Activated CD4-positive, alpha-beta T cell treated with anti-CD3 and anti-CD28 coated beads, Interleukin-10, Interleukin-2, amounts not matched to agents 100 ng/mL and 50 ng/mL, durations not matched to agents 16 hours and 8 hours (primary cell): ENCODE measurements around the gene LRG1.
"Not testable (repeated sequence)": the region's sequence is repeated elsewhere in the genome, so short reads cannot be mapped to it uniquely, and the experiment has no call there.

Experiments used
- DNase-seq: peaks from one replicate; pipeline ENCODE4 v3.0.0-alpha.2; 2020

The LRG1 gene

DNA sequence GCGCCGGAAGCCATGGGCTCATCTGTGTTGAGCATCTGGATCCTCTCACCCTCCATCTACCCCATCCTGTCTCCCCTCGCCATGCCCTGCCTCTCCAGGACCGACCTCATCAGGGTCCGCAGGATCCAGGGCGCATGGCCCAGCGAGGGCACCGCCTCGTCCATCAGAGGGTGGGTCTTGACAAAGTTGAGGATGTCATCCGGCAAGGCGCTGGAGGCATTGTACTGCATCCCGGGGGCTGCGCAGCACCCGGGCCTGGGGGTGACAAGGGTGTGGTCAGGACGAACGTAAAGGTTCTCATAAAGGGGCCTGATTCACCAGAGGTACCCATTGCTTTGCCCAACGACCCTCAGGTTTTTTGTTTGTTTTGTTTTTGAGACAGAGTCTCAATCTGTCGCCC, 10.2 kb upstream of the LRG1 start:
- no peak for DNase-seq

DNA sequence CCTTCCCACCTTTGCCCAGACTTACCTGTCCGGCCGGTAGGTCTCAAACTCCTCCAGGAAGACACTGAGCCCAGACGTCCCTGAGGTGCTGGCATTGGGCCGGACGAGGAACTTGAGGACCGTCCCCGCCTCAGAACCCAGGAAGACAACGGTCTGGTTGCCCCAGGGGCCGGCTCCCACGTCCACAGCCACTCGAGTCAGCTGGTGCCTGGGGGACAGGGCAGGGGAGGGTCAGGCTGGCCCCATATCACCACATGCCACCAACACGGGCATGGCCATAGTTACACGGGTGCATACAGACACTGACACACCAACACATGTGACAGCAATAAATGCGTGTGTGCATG, 8.4 kb upstream of the LRG1 start:
- DNase-seq, result no peak

DNA sequence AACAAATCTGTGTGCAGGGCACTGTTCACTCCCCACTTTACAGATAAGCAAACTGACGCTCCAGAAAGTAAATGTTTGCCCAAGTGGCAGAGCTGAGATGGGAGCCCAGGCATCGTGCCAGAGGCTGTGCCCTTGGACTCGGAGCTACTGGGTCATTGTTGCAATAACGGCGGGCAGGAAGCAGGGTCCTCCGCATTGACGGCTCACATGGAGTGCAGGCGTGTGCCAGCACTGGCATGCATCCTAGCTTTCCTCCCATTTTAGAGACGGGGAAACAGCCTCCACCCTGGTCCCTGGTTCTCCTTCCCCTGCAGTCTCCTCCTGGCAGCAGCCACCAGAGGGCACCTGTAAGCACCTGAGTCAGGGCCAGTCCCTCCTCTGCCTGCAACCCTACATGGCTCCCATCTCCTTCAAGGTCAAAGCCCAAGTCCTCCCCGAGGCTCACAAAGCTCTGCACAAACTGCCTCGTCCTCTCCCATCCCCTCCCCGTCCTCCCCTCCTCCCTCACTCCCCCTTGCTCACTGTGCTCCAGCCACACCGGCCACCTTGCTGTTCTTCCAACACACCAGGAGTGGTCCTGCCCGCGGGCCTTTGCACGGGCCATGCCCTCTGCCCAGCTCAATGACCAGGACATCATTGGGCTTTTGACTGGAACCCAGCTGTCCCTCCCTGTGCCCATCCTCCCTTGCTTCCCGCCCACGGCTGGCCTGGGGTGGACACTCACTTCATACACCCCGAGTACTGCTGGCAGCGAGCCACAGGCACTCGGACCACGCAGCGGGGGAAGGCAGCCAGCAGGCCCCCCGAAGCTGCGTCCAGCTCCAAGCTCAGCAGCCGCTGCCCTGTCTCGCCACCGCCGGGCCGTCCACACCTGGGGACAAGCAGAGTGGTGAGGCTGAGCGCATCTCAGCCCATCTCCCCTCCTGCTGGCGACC, 7.7 kb upstream of the LRG1 start:
- peak; percentile 34 for DNase-seq

DNA sequence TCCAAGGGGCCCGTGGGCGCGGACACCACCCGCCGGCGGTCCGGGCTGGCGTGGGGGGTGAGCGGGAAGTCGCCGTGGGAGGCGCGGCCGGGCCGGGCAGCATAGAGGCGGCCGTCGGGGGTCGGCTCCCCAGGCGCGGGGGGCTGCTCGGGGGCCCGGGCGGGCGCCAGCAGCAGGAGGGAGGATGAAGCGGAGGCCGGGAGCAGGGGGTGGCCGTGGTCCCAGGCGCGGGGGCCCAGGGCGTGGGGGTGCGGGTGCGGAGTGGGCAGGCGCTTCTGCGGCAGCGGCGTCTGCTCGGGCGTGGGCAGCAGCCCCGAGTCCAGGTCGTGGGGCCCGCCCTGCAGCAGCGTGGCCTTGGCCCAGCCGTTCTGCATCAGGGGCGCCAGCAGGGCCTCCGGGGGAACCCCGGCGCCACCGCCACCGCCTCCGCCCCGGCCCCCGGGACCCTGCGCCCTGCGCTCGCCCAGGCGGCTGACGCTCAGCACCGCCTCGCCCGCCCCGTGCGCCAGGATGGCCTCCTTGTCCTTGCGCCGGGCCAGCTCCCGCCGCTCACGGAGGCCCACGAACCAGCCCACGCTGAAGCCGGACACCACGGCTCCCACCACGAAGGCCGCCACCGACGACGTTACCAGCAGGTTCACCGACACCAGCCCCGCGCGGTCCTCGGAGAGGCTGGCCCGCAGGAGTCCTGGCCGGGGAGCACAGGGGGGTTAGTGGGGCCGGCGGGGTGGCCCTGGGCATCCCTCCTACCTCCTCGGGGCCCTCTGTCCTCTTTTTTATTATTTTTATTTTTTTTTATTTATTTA, 4.2 kb upstream of the LRG1 start:
- no peak for DNase-seq

DNA sequence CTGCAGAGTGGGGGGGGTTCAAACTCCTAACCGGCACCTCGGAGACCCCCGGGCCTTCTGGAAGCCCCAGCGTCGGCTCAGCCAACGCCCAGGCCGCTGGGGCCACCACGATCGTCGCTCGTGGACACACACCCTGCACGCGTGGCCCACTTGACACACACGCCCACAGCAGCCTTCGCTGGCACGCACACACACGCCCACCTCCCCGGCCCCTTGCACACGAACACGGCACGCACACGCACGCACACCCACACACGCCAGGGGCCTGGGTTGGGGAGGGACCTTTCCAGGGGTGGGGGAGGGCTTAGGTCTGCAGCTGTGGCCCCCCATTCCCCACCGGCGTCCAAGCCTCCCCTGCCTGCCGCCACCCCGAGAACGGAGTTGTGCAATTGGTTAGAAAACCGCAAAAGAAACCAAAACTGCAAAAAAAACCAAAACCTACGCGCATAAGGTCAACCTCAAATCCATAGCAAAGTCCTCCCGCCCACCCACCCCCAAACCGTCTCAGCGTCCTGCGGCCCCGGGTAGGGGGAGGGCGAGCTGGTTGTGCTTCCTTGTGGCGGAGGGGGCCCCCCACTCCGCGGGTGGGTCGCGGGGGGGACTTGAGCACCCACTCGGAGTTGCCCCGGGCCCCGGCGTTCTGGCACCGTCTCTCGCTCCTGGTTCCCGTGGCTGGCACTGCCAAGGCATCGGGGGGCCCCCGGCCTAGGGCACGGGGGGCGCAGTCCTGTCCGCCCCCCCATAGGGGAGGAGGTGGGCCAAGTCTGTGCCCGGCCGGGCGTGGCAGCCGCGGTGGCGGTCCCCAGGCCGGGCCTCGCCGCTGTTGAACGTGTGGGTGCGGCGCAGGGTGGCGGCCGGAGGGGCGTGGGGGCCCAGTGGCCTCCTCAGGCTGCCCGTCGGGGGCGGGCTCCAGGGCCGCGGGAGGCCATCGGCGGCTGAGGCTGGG, 3.3 kb upstream of the LRG1 start:
- no peak for DNase-seq

DNA sequence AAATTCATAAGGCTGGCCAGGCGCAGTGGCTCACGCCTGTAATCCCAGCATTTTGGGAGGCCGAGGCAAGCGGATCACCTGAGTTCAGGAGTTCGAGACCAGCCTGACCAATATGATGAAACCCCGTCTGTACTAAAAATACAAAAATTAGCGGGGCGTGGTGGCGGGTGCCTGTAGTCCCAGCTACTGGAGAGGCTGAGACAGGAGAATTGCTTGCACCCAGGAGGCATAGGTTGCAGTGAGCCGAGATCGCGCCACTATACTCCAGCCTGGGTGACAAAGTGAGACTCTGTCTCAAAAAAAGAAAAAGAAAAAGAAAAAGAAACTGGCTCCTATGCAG, 1.9 kb upstream of the LRG1 start:
- not testable (repeated sequence) for DNase-seq

DNA sequence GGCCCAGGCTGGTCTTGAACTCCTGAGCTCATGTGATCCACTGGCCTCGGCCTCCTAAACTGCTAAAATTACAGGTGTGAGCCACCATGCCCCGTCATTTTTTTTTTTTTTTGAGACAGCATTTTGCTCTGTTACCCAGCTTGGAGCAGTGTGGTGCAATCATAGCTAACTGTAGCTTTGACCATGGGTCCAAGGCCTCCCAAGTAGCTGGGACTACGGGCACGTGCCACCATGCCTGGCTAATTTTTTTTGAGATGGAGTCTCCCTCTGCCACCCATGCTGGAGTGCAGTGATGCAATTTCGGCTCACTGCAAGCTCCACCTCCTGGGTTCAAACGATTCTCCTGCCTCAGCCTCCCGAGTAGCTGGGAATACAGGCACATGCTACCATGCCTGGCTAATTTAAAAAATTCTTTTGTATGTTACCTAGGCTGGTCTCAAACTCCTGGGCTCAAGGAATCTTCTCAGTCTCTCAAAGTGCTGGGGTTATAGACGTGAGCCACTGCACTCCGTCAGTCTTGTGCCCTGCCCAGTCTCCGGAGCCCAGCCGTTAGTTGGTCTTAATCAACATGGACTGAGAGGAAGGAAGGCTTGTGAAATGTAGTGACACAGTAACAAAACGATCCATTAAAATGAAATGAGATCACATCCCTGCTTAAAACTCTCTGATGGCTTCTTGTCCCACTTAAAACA, 1.4 kb upstream of the LRG1 start:
- no peak for DNase-seq

DNA sequence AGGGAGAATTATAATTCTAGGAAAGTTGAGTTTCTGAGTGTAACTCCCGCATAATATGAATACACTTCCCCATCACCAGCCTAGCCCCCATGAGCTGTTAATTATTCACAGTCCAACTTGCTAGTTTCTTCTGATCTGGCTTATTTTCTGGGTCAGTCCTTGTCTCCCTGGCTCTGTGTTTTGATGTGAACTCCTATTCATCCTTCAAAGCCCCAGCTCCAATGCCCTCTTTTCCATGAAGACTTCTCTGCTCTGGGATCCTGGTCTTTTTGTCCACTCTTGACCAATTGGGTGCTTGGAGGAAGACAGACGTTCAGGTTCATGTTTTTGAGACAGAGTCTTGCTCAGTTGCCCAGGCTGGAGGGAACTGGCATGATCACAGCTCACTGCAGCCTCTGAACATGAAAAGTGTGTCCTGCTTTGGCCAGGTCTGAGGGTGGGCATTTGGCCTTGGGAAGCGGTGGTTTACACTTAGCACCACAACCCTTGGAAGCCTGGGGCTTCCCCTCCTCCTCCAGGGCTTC, 605 bp downstream of the LRG1 start:
- no peak for DNase-seq

DNA sequence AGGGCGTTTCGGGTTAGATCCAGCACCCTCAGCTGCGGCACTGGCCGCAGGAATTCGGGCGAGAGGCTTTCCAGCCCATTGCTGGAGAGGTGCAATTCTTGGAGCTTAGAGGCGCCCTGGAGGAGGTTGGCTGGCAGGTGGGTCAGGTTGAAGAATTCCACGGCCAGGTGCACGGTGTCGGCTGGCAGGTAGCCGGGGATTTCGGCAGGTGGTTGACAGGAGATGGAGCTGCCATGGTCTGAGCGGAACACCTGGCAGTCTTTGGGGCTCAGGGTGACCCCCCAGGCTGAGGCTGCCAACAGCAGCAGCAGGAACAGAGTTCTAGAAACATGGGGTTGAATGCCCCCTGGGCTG, 1.3 kb downstream of the LRG1 start:
- no peak for DNase-seq

DNA sequence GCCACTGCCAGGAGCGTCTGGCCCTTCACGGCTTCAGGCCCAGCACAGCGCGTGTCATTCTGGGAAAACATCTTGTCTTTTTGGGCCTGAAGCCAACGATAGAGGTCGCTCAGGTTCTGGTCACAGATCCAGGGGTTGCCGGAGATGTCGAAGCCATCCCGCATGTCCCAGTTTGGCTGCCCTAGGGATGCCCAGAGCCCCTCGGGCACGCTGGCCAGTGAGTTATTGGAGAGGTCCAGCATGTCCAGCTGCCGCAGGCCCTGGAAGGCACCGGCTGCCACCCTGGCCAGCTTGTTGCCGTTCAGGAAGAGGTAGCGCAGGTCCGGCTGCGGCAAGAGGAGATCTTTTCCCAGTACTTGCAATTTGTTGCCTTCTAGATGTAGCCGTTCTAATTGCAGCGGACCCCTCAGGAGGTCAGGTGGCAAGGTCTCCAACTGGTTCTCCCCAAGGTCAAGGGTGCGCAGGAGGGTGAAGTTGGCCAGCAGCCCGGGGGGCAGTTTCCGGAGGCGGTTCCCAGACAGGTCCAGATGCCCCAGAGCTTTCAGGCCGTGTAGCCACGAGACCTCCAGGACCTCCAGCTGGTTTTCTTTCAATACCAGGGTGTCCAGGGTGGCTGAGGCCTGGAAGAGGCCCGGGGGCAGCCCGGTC, 1.8 kb downstream of the LRG1 start:
- no peak for DNase-seq

DNA sequence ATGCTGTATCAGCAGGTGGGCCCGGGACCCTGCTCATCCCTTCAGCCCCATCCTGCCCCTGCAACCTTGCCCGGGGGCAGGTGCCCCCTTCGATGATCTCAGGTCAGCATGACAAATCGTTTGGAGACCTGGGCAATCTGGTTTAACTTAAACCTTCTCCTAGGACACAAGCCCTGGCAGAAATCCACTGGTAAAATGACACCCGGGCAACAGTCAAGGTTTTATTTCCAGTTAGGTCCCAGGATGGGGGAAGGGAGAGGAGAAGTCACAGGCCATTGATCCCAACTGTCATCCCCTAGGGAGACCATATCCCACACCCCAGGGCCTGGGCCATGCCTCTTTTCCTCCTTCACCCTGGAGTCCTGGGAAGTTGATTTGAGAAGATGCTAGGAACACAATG, 3.0 kb downstream of the LRG1 start:
- no peak for DNase-seq

DNA sequence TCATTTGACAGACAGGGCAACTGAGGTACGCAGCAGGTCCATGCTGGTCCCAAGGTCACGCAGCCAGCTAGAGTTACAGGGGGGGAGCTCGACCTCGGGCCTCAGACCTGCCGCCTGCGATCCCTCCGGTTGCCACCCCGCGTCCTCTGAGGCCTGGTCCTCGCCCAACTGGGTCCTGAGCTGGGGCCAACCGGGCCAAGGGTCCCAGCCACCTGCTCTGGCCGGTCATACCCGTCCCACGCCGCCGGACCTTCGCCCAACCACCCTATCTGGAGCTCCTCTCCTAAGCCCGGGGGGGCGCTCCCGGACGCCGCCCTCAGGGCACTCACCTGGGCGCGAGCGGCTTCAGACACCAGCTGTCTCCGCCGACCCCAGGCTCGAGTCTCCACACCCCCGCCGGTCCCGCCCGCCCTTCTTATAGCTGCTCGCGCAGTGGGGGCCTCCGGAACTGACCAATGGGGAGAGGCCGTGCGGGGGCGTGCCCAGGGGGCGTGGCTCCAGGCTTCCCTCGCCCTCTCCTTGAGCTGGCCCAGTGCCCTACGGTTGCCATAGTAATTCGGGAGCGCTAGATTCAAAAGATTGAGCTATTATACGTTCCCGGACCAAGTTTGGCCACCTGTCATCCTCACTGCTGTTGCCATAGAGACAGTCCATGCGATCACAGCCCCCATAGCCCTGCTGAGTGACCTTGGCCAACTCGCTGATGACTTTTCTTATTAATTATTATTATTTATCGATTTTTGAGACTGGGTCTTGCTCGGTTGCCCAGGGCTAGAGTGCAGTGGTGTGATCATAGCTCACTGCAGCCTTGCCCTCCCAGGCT, 4.8 kb downstream of the LRG1 start, which contains the start of gene PLIN5:
Gene PLIN5, minus strand, starts transcription at position 389 of the 823 bp plus-strand sequence. CDS start 1,150 bp downstream, outside the sequence.
- DNase-seq, result peak; percentile 40

DNA sequence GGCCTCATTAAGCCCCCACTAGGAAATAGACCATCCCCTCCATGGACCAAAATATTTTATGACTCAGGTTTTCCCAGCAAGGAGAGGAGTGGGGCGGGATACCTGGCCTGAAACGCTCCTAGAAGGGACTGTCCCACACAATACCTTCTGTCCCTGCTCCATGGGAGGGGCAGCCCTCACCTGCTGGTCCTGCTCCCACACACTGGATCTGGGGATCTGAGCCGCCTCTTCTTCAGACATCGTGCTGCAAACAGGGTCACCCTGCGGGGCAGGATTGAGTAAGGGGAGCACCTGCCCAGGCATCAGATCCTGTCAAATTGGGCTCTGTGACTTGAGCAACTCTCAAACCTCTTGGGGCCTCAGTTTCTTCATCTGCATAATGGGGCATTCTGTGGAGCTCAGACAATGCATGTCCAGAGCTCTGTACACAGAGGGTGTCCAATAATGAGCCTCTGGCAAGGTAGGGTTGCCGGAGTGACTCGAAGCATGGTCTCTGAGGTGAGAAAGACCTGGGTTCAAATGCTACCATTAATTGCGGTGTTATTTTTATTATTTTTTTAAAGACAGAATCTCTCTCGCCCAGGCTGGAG, 5.9 kb downstream of the LRG1 start:
- no peak for DNase-seq

DNA sequence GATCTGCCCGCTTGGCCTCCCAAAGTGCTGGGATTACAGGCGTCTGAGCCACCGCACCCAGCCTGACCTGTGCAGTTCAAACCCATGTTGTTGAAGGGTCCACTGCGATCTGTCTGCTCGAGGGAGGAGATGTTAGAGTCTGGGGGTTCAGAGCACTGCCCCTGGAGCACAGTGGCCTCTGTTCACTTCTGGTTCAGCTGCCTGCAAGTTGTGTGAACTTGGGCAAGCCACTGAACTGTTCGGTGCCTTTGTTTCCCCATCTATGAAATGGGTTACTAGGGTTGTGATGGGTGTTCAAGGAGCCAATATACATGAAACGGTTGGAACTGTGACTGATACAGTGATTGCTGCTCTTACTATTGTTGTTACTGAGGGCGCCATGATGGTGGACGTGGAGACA, 6.5 kb downstream of the LRG1 start:
- no peak for DNase-seq

DNA sequence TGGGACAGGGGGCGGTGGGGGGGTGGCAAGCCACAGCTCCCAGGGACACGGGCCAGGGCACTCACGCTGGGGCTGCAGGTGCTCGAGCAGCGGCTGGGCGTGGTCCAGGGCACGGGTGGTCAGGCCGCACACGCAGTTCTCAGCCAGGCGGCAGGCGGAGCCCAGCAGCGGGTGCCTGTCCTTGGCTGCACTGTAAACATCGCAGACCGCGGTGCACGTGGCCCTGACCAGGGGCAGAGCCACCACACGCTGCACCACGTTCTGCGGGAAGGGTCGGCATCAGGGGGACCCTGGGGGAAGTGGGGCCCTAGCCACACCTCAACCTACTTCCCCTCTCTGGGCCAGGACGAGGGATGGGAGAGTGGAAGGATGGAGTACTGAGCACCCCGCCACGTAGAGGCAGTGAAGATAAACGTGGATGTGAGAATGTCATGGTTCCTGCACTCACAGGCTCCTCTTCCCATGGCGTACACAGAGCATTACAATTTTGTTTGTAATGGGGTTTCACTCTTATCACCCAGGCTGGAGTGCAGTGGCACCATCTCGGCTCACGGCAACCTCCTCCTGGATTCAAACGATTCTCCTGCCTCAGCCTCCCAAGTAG, 8.2 kb downstream of the LRG1 start:
- no peak for DNase-seq

DNA sequence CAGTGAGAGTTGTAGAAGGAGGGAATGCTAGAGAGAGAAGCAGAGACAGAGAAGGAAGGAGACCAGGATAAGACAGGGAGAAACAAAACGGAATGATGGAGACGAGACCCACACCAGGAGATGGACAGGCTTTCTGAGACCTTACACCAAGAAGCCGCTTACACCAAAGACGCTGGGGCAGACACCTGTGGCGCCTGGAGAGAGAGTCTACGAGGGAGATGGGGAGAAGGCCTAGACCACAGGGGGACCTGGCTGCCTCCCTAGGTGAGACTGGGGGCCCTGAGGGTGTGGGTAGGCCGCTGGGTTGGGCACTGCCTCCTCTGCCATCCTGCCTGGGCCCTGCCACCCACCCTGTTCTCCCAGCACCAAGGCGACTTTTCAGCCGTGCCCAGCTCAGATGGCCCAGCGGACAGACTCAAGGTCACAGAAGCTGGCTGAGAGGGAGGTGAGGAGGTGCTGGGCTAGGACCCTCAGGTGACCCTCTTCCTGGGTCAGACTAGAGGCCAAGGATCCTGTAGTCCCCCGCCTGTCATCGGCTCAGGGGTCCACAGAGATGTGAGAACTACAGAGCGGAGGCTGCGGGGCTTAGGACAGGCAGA, 9.8 kb downstream of the LRG1 start:
- no peak for DNase-seq

DNA sequence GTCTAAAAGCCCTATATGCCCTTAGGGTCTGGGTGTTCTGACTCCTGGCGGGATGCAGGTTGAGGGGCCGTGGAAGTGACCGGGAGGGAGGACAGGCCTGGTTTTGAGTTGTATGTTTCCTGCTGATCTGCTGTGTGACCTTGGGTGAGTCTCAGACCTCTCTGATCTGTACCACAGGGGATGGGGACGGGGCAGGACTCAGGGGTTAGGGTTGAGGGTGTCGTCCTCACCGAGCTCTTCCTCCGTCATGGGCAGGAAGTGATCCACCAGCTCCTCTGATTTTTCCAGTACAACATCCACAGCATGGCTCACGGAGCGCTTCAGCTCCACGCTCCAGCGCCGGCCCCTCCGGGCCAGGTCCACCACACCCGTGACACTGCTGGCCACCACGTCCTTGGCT, 11.0 kb downstream of the LRG1 start:
- DNase-seq, result no peak

DNA sequence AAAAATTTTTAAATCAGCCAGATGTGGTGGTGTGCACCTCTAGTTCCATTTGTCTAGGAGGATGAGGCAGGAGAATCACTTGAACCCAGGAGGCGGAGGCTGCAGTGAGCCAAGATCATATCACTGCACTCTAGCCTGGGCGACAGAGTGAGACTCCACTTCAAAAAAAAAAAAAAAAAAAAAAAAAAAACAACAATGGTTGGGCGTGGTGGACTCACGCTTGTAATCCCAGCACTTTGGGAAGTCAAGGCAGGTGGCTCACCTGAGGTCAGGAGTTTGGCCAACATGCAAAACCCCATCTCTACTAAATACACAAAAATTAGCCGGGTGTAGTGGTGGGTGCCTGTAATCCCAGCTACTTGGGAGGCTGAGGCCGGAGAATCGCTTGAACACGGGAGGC, 12.5 kb downstream of the LRG1 start:
- not testable (repeated sequence) for DNase-seq

DNA sequence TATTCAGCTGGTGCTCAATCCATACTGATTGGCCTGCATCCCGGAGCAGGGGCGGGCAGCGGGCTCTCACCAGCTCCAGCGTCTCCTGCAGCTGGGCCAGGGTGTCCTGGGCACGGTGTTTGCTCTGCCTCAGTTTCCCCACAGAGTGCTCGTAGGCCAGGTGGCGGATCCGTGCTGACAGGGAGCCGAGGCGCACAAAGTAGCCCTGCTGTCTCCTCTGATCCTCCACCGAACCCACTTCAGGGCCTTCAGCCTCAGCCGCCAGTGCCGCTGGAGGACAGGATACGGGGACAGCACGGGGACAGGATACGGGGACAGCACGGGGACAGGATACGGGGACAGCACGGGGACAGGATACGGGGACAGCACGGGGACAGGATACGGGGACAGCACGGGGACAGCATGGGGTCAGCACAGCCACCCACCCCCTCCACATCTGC, 14.3 kb downstream of the LRG1 start:
- DNase-seq, result no peak
